Activated naive CD4-positive, alpha-beta T cell (primary cell): ENCODE results near the gene MGARP.
"Not testable (repeated sequence)": the region's sequence is repeated elsewhere in the genome, so short reads cannot be mapped to it uniquely, and the experiment has no call there.

Experiments used
- DNase-seq, 4 experiments: peaks; one replicate each; lab custom pipeline; 2025; lab: John Stamatoyannopoulos, UW

Gene MGARP

GRCh38 chr4:139279760-139280620 lies at the start of gene MGARP:
Gene MGARP (minus strand): TSS chr4:139280225. CDS start chr4:139280158, 67 bp downstream.
- DNase-seq = peak in 1 of 4 experiments; percentile 15

DNA sequence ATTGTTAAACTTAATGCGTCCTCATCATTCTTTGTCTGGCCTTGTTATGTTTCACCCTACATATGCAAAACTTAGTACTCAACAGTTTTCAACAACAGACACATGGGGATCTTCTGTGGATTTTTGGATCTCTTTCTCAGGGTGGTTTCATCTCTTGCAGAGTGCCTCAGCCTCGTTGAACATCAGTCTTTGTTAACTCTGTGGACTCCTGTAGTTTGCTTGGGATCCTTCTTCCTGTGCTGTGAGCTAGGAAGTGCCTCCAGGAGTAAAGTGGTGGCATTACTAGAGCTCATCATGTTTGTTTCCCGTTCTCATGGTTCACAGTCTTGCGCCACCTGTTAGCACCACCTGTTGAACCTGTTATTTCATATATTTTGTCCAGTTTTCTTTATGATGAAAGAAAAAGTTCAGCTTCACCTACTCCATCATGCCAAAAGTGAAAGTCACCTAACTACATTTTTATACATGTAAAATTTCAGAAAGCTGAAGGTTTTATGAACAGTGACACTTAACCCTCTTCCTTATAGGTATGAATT lies 49.7 kb upstream of the MGARP start:
- no peak for DNase-seq

DNA sequence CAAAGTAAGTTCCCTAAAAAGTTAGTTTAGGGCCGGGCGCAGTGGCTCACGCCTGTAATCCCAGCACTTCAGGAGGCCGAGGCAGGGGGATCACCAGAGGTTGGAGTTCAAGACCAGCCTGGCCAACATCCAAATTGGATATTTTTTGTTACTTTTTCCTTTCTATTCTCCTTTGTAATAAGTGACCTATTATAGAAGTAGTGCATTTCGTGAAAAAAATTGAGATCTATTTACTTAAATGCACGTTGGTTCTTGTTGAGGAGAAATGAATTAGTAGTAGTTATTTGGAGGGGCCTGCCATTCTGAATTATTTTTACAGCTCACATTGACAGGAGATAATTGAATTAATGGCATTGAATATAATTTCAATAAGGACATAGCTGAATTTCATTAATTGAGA lies 44.6 kb upstream of the MGARP start:
- DNase-seq = no peak

DNA sequence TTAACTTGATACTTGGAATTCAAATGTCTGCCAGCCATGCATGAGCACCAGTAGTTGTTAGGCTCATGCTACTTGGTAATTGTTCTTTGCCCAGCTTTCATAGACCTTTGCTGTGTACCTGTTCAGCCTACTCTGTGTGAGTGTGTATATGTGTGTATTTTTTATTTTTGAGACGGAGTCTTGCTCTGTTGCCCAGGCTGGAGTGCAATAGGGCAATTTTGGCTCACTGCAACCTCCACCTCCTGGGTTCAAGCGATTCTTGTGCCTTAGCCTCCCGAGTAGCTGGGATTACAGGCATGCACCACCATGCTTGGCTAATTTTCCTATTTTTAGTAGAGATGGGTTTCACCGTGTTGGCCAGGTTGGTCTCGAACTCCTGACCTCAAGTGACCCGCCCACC lies 42.5 kb upstream of the MGARP start:
- not testable (repeated sequence) for DNase-seq

DNA sequence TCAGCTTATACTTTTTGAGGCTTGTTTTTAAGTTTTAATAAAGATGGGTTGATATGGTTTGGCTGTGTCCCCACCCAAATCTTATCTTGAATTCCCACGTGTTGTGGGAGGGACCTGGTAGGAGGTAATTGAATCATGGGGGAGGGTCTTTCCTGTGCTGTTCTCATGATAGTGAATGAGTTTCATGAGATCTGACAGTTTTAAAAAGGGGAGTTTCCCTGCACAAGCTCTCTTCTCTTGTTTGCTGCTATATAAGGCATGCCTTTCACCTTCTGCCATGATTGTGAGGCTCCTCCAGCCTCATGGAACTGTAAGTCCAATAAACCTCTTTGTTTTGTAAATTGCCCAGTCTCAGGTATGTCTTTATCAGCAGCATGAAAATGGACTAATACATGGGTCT lies 42.0 kb upstream of the MGARP start:
- not testable (repeated sequence) for DNase-seq

DNA sequence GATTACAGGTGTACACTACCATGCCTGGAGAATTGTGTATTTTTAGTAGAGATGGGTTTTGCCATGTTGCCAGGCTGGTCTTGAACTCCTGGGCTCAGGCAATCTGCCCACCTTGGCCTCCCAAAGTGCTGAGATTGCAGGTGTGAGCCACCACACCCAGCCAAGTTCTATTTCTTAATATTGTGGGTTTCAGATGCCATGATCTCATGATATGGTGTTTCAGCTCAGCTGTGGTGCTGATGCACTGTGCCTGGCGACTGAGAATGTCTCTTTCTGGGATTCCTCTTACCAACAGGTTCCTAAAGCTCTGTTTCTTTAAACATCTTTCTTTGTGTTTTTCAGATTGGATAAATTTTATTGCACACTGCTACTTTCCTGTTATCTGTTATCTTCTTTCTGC lies 39.5 kb upstream of the MGARP start:
- DNase-seq = no peak

GRCh38 chr4:139317635-139318034 lies 37.6 kb upstream of the MGARP start:
- DNase-seq = no peak

- DNase-seq = no peak
Measured at GRCh38 chr4:139316733-139317132, 36.7 kb upstream of the MGARP start.

- DNase-seq = no peak
Measured at GRCh38 chr4:139315221-139315675, 35.2 kb upstream of the MGARP start.

DNA sequence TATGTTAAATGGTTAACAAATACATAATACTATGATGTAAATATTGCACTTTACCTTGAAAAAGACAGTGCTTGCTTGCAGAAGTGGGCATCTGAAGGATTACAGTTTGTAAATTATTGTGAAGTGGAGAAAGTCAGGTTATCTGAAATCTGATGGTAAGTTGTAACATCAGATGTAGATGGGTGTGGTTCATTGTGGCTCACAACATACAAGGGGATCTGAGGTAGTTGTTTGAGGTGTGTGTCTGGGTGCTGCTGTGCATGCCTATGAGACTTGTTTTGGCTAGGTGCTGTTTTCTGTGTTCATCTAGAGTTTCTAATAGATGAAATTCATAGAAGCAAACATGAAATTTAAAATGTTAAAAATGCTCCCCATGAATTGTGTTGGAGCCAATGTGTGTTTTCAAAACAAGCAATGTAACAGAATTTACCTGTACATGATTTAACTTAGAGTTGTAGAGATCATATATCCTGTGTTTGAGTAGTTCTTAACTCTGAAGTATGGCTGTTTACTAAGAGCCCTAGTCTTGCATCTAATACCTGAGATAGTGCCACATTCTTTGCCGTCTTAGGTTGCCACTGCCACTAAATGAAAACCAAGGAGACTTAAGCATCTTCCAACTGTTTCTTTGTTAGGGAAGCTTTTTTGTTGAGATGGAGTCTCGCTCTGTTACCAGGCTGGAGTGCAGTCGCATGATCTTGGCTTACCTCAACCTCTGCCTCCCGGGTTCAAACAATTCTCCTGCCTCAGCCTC lies 34.2 kb upstream of the MGARP start:
- DNase-seq = no peak

- DNase-seq = not testable (repeated sequence)
Measured at GRCh38 chr4:139313414-139313813, 33.4 kb upstream of the MGARP start.

GRCh38 chr4:139312552-139313332 lies 32.7 kb upstream of the MGARP start:
- no peak for DNase-seq

- no peak for DNase-seq
Measured at GRCh38 chr4:139311909-139312308, 31.9 kb upstream of the MGARP start.

DNA sequence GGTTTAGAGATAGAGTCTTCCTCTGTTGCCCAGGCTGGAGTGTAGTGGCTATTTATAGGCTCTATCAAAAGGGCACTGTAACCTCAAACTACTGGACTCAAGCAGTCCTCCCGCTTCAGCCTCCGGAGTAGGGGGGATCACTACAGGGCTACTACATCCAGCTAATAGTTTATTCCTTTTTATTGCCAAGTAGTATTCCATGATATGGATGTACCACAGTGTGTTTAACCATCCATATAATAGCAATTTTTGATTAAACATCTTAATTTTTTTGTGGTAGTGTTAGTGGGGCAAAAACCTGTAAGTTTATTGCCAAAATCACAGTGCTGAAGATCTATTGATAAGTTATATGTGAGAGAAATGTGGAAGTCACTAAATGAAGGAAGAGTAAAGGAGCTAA lies 24.9 kb upstream of the MGARP start:
- DNase-seq = no peak

GRCh38 chr4:139301821-139302611 lies 22.0 kb upstream of the MGARP start, which contains the start of gene NDUFC1:
Gene NDUFC1 (minus strand): TSS chr4:139302477. CDS start chr4:139295798, 6,679 bp downstream.
- peak; percentile 27 to 50 (median 38) for DNase-seq

DNA sequence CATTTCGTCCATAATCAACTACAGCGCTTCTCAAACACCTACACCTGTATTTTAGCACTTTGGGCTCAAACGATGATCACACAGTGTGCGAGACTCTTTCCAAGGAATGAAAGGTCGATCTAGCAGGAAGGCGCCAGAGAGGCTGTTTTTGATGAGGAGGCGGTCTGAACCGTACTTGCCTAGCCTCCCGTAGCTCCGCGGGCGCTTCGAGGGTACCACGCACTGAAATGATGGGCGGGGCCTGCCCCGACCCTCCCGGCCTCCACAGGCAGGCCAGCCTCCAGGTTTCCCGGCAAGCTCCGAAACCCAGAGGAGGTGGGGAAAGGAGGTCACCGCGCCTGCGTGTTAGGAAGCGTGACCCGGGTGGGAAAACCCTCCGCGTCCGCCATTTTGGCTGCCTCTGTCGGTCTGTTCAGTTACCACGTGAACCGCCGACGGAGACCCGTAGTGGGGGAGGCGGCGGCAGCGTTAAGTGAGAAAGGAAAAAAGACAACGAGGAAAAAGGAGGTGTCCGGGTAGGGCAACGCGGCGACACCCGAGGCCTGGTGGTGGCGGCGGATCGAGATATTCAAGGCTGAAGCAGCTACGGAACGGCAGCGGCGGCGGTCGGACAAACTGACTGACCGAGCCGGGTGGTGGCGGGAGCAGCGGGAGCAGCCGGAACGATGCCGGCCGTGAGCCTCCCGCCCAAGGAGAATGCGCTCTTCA lies 21.2 kb upstream of the MGARP start, which contains the start of gene NAA15:
TSS of gene NAA15 (plus strand) at position 393 of the 708 bp plus-strand sequence. CDS start at position 666, 273 bp downstream.
- peak; percentile 91 to 95 (median 93) for DNase-seq

GRCh38 chr4:139300431-139301112 lies 20.5 kb upstream of the MGARP start:
- DNase-seq = no peak

DNA sequence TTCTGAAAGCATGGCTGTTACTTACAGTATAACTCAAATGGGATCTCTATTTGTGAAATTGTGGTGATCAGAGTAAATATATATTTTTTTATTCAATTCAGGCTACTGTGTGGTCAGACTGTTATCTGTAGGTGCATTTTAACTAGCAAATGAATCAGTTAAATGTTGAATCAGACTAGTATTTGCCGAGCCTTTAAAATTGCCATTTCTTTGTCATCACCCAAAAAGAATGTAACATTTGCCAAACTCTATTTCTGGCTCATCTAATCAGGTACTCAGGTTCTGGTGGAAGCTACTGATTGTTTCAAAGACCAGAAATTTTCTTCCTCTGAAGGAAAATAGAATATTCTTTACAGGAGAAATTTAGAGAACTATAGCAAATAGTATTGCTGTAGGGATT lies 19.5 kb upstream of the MGARP start:
- no peak for DNase-seq

DNA sequence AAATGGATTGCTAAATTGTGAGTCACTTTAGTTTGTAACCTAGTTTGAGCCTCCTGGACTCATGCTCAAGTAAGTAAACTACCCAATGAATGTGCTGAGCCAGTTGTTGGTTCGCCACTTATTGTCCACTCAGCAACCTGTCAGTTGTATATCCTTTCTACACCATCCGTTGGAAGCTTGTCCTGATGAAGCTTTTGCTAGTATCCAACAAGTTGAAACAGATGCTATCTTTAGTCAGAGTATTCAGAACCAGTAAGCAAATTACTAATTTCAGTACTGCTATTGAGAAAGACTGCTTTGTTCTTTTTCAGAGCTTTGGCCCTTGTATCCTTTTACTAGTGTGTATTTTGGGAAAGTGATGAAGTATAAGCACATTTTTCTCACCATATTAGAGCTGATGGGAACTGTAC lies 17.0 kb upstream of the MGARP start:
- DNase-seq = no peak

GRCh38 chr4:139295942-139296299 lies 15.9 kb upstream of the MGARP start:
- no peak for DNase-seq
